Stimulated activated naive CD4-positive, alpha-beta T cell treated with Interleukin-2 at 50 U/mL for 16 hours (primary cell): ENCODE results near the gene RHAG.

ENCODE experiments used
- DNase-seq: peaks from one replicate; lab custom pipeline; 2025; lab: John Stamatoyannopoulos, UW

Gene RHAG

DNA sequence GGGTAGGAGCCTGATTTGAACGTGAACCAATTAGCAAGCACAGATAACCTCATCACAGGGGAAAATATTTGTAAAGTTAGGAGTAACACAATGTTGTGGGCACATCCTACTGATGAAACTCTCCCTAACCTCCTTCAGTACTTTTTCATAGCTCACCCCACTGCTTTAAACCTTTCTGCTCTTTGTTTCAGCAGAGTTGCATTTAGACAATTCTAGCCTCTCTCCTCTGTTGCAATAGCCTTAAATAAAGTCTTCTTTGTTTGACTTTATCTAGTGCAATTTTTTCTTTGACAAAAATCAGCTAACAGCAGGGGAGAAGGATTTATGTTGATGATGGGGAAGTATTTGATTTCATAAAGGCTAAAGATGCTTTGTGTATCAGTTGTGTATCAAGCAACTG, 72.1 kb downstream of the RHAG start:
- no peak for DNase-seq

DNA sequence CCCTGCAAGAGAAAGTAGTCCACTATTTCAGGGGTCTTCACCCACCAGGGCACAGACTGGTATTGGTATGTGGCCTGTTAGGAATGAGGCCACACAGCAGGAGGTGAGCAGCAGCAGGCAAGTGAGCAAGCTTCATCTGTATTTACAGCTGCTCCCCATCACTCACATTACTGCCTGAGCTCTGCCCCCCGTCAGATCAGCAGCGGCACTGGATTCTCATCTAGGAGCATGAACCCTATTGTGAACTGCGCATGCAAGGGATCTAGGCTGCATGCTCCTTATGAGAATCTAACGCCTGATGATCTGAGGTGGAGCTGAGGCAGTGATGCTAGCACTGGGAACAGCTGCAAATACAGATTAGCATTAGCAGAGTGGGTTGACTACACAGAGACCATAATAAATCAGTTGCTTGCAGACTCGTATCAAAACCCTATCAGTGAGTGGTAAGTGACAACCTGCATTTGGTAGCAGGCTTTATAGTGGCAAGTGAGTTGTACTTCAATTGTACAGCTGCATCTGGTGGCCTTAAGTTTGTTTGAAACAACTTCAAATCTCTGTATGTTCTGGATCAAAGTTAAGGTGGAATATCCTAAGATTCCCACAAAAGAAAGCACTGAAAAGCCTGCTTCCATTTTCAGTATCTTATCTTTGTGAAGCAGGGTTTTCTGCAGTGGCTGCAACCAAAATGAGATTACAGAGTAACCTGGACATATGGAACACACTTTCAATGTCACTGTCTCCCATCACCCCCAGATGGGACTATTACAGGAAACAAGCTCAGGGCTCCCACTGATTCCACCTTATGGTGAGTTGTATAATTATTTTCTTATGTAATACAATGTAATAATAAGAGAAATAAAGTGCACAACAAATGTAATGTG, 73.4 kb downstream of the RHAG start:
- no peak for DNase-seq

DNA sequence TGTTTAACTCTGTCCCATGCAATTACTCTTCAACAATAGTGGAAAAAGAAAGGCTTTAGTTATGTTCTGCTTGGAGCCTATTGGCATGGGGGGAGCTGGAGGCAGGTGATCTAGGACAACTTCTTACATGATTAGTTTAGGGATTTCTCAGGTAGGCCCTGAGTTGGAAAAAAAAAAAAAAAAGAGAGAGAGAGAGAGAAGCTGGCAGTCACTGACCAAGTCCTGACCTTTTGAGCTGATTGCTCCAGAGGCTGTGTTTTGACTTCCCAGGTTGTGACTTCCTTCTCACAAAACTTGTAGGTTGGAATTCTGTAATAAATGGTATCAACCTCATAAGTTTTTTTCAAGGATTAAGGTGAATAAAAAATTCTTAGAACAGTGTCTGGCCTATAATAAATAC, 78.4 kb downstream of the RHAG start:
- DNase-seq = no peak

DNA sequence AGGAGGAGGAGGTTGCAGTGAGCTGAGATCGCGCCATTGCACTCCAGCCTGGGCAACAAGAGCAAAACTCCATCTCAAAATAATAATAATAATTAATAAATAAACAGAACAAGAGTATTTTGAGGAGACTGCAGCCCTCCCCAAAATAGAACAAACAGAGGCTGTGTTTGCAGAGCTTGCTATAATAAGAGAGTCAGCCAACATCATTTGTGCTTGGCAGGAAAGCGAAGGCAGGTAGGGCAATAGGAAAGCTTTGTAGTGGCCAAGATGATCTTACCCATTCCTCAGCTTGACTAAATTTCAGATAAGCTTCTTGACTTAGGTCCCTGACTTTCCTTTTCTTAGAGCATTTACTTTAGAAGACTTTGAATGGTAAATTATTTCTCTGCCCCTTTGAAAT, 79.5 kb downstream of the RHAG start:
- DNase-seq = no peak

DNA sequence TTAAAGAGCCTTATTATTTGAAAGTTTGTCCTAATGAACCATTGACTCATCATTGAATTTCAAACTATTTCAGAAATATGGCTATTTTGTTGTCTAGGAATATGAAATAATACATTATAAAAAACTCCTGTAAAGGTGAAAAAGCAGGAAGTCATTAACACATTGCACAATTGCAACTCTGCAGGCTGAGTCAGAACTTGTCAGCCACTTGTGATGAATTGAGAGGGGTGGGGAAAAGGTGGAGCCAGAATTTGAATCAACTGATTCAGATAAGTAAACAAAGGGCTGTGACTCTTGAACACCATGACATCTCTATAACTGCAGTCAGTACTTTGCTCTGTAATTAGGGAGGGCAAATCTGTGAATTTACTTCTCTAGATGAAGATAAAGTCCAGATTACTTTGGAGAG, 80.2 kb downstream of the RHAG start:
- DNase-seq = no peak

DNA sequence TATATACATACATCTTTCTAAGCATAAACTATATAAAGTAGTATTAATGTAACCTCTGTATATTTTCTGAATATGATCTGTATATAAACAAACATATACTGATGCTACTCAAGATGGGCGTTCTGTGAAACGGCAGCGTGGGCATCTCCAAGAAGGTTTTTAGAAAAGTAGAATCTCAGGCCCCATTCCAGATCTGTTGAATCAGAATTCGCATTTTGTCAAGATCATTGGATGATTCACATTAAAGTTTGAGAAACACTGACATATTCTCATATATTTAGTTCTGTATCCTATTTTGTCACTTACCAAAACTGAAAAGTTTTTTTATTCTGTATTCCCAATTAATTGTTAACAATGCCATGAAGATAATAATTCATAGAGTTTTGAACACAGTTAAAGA, 80.7 kb downstream of the RHAG start:
- no peak for DNase-seq
